Measurements from ENCODE around the gene SPRYD7. TPM values are rescaled to one million over a fixed set of nuclear protein-coding genes. Genes with fewer than 3 reads are reported as not detected.

The SPRYD7 gene
- total RNA-seq, 2 donors from 2014 or later, result 4.9 to 5.9 TPM

- Histone ChIP-seq H3K27ac (no peak overlapping the region), H3K9me3 (peaks cover 0 to 5% (median 0%) of the 10 kb centered on the region in 3 donors), H3K4me1 (no peaks in the 10 kb centered on the region), H3K4me3 (no peak overlapping the region), H3K27me3 (no peaks in the 10 kb centered on the region), H3K36me3 (replicated peaks in 1 of 2; ENCODE audit: insufficient read depth in 1 of 2, low read depth in 2 of 2) (no peaks in the 10 kb centered on the region)
- DNase-seq, result no peak
- intact Hi-C loops (cut with DNase I), result no loop called here
- 78 to 79% methylated on average over 3 of the region's 3 CpGs for WGBS, 2 donors
- TF ChIP-seq POLR2A (IDR thresholded peaks at IDR 0.05), result no peak
- TF ChIP-seq CTCF (IDR thresholded peaks at IDR 0.05), result no peak
- ATAC-seq, result no peak
Measured at GRCh38 chr13:49958321-49958720, 22.2 kb upstream of the SPRYD7 start.

GRCh38 chr13:49956131-49956530, 20.0 kb upstream of the SPRYD7 start:
- no peak for DNase-seq
- ATAC-seq, result no peak
- intact Hi-C loops (cut with DNase I), result no loop called here
- Histone ChIP-seq H3K4me1 (no peaks in the 10 kb centered on the region), H3K9me3 (no peaks in the 10 kb centered on the region), H3K36me3 (replicated peaks in 1 of 2; ENCODE audit: insufficient read depth in 1 of 2, low read depth in 2 of 2) (no peaks in the 10 kb centered on the region), H3K27ac (no peak overlapping the region), H3K27me3 (no peaks in the 10 kb centered on the region), H3K4me3 (no peak overlapping the region)
- TF ChIP-seq CTCF (IDR thresholded peaks at IDR 0.05), result no peak
- no peak for TF ChIP-seq POLR2A (IDR thresholded peaks at IDR 0.05)
- 73 to 97% methylated on average over 3 of the region's 3 CpGs for WGBS, 2 donors

- Histone ChIP-seq H3K27ac (no peak overlapping the region), H3K27me3 (no peaks in the 10 kb centered on the region), H3K4me3 (no peak overlapping the region), H3K4me1 (no peaks in the 10 kb centered on the region), H3K9me3 (no peaks in the 10 kb centered on the region), H3K36me3 (replicated peaks in 1 of 2; ENCODE audit: insufficient read depth in 1 of 2, low read depth in 2 of 2) (no peaks in the 10 kb centered on the region)
- ATAC-seq, result no peak
- WGBS, 2 donors, result 82 to 90% methylated on average over 1 to 2 of the region's 2 CpGs
- intact Hi-C loops (cut with DNase I), result no loop called here
- no peak for TF ChIP-seq CTCF (IDR thresholded peaks at IDR 0.05)
- no peak for DNase-seq
Measured at GRCh38 chr13:49954674-49955455, 18.7 kb upstream of the SPRYD7 start.

- Histone ChIP-seq H3K27me3 (no peaks in the 10 kb centered on the region), H3K4me1 (no peaks in the 10 kb centered on the region), H3K36me3 (replicated peaks in 1 of 2; ENCODE audit: insufficient read depth in 1 of 2, low read depth in 2 of 2) (no peaks in the 10 kb centered on the region), H3K9me3 (no peaks in the 10 kb centered on the region), H3K27ac (no peak overlapping the region), H3K4me3 (no peak overlapping the region)
- WGBS, 2 donors, result 91 to 100% methylated on average over 1 of the region's 1 CpG
- no peak for ATAC-seq
- intact Hi-C loops (cut with DNase I), result no loop called here
- no peak for TF ChIP-seq POLR2A (IDR thresholded peaks at IDR 0.05)
- no peak for TF ChIP-seq CTCF (IDR thresholded peaks at IDR 0.05)
- DNase-seq, result no peak
Measured at GRCh38 chr13:49953560-49953959, 17.4 kb upstream of the SPRYD7 start.
